Activated naive CD4-positive, alpha-beta T cell treated with anti-CD3 and anti-CD28 coated beads, Interleukin-2, amount 50 U/mL, for 24 hours (primary cell): ENCODE results near the gene RERE.

ENCODE experiments used
- H3K27ac Mint-ChIP-seq: one replicate; pipeline ENCODE4 v1.8.0; 2021; ENCODE audit warnings: mild to moderate bottlenecking, mixed read lengths
- H3K27me3 Mint-ChIP-seq: one replicate; pipeline ENCODE4 v1.8.0; 2021; ENCODE audit warnings: mixed read lengths
- H3K36me3 Mint-ChIP-seq: one replicate; pipeline ENCODE4 v1.8.0; 2021; ENCODE audit warnings: mixed read lengths
- H3K4me1 Mint-ChIP-seq: one replicate; pipeline ENCODE4 v1.8.0; 2021; ENCODE audit warnings: mixed read lengths
- H3K4me3 Mint-ChIP-seq: one replicate; pipeline ENCODE4 v1.8.0; 2021; ENCODE audit warnings: mild to moderate bottlenecking, mixed read lengths
- H3K9me3 Mint-ChIP-seq: one replicate; pipeline ENCODE4 v1.8.0; 2021; ENCODE audit warnings: mixed read lengths

Gene RERE

GRCh38 chr1:8652467-8653046, 164.9 kb downstream of the RERE start:
- Mint-ChIP-seq H3K4me3 (no peak overlapping the region), H3K9me3 (no peaks in the 10 kb centered on the region), H3K4me1 (peaks cover 30% of the 10 kb centered on the region), H3K27ac (peak overlapping the region; percentile 37), H3K27me3 (no peaks in the 10 kb centered on the region), H3K36me3 (peaks cover 15% of the 10 kb centered on the region)

GRCh38 chr1:8651962-8652361, 165.5 kb downstream of the RERE start:
- Mint-ChIP-seq H3K4me1 (peaks cover 36% of the 10 kb centered on the region), H3K27ac (peak overlapping the region; percentile 25), H3K4me3 (no peak overlapping the region), H3K9me3 (no peaks in the 10 kb centered on the region), H3K36me3 (peaks cover 15% of the 10 kb centered on the region), H3K27me3 (no peaks in the 10 kb centered on the region)

- Mint-ChIP-seq H3K36me3 (peaks cover 14% of the 10 kb centered on the region), H3K27me3 (no peaks in the 10 kb centered on the region), H3K27ac (peak overlapping the region; percentile 77), H3K4me3 (no peak overlapping the region), H3K9me3 (no peaks in the 10 kb centered on the region), H3K4me1 (peaks cover 37% of the 10 kb centered on the region)
Measured at GRCh38 chr1:8651236-8651890, 166.1 kb downstream of the RERE start.

GRCh38 chr1:8649875-8650274, 167.6 kb downstream of the RERE start:
- no peaks in the 10 kb centered on the region for H3K9me3 Mint-ChIP-seq
- H3K27ac Mint-ChIP-seq: no peak overlapping the region
- H3K4me3 Mint-ChIP-seq: no peak overlapping the region
- H3K36me3 Mint-ChIP-seq: peaks cover 10% of the 10 kb centered on the region
- peaks cover 37% of the 10 kb centered on the region for H3K4me1 Mint-ChIP-seq
- no peaks in the 10 kb centered on the region for H3K27me3 Mint-ChIP-seq

- no peak overlapping the region for H3K27ac Mint-ChIP-seq
- no peak overlapping the region for H3K4me3 Mint-ChIP-seq
- H3K27me3 Mint-ChIP-seq: no peaks in the 10 kb centered on the region
- peaks cover 10% of the 10 kb centered on the region for H3K36me3 Mint-ChIP-seq
- H3K9me3 Mint-ChIP-seq: no peaks in the 10 kb centered on the region
- H3K4me1 Mint-ChIP-seq: peaks cover 37% of the 10 kb centered on the region
Measured at GRCh38 chr1:8649027-8649426, 168.4 kb downstream of the RERE start.

GRCh38 chr1:8646996-8647395, 170.4 kb downstream of the RERE start:
- H3K36me3 Mint-ChIP-seq: peaks cover 8% of the 10 kb centered on the region
- no peaks in the 10 kb centered on the region for H3K27me3 Mint-ChIP-seq
- H3K9me3 Mint-ChIP-seq: no peaks in the 10 kb centered on the region
- H3K4me3 Mint-ChIP-seq: no peak overlapping the region
- peaks cover 30% of the 10 kb centered on the region for H3K4me1 Mint-ChIP-seq
- no peak overlapping the region for H3K27ac Mint-ChIP-seq

GRCh38 chr1:8646189-8646588, 171.3 kb downstream of the RERE start:
- H3K4me1 Mint-ChIP-seq: peaks cover 22% of the 10 kb centered on the region
- H3K27ac Mint-ChIP-seq: no peak overlapping the region
- peaks cover 8% of the 10 kb centered on the region for H3K36me3 Mint-ChIP-seq
- H3K9me3 Mint-ChIP-seq: no peaks in the 10 kb centered on the region
- H3K27me3 Mint-ChIP-seq: no peaks in the 10 kb centered on the region
- no peak overlapping the region for H3K4me3 Mint-ChIP-seq

- H3K27me3 Mint-ChIP-seq: no peaks in the 10 kb centered on the region
- peaks cover 14% of the 10 kb centered on the region for H3K4me1 Mint-ChIP-seq
- H3K9me3 Mint-ChIP-seq: no peaks in the 10 kb centered on the region
- H3K36me3 Mint-ChIP-seq: peaks cover 3% of the 10 kb centered on the region
- H3K27ac Mint-ChIP-seq: no peak overlapping the region
- no peak overlapping the region for H3K4me3 Mint-ChIP-seq
Measured at GRCh38 chr1:8643542-8644536, 173.6 kb downstream of the RERE start.

GRCh38 chr1:8642114-8642513, 175.3 kb downstream of the RERE start:
- peaks cover 2% of the 10 kb centered on the region for H3K36me3 Mint-ChIP-seq
- no peaks in the 10 kb centered on the region for H3K9me3 Mint-ChIP-seq
- H3K27me3 Mint-ChIP-seq: no peaks in the 10 kb centered on the region
- H3K4me1 Mint-ChIP-seq: peaks cover 3% of the 10 kb centered on the region
- no peak overlapping the region for H3K27ac Mint-ChIP-seq
- H3K4me3 Mint-ChIP-seq: no peak overlapping the region

- no peak overlapping the region for H3K4me3 Mint-ChIP-seq
- H3K36me3 Mint-ChIP-seq: peaks cover 2% of the 10 kb centered on the region
- no peaks in the 10 kb centered on the region for H3K4me1 Mint-ChIP-seq
- H3K27ac Mint-ChIP-seq: no peak overlapping the region
- no peaks in the 10 kb centered on the region for H3K9me3 Mint-ChIP-seq
- no peaks in the 10 kb centered on the region for H3K27me3 Mint-ChIP-seq
Measured at GRCh38 chr1:8641377-8641997, 176.0 kb downstream of the RERE start.

GRCh38 chr1:8640950-8641349, 176.5 kb downstream of the RERE start:
- Mint-ChIP-seq H3K27ac (no peak overlapping the region), H3K36me3 (peaks cover 2% of the 10 kb centered on the region), H3K27me3 (no peaks in the 10 kb centered on the region), H3K9me3 (no peaks in the 10 kb centered on the region), H3K4me3 (no peak overlapping the region), H3K4me1 (no peaks in the 10 kb centered on the region)

GRCh38 chr1:8639148-8639547, 178.3 kb downstream of the RERE start:
- Mint-ChIP-seq H3K9me3 (no peaks in the 10 kb centered on the region), H3K4me3 (no peak overlapping the region), H3K27me3 (no peaks in the 10 kb centered on the region), H3K36me3 (peaks cover 3% of the 10 kb centered on the region), H3K4me1 (peaks cover 2% of the 10 kb centered on the region), H3K27ac (peak overlapping the region; percentile 8)

- Mint-ChIP-seq H3K9me3 (no peaks in the 10 kb centered on the region), H3K4me3 (no peak overlapping the region), H3K36me3 (peaks cover 3% of the 10 kb centered on the region), H3K27ac (no peak overlapping the region), H3K27me3 (no peaks in the 10 kb centered on the region), H3K4me1 (peaks cover 42% of the 10 kb centered on the region)
Measured at GRCh38 chr1:8633741-8634501, 183.5 kb downstream of the RERE start.

GRCh38 chr1:8632102-8632501, 185.3 kb downstream of the RERE start:
- Mint-ChIP-seq H3K4me3 (no peak overlapping the region), H3K9me3 (no peaks in the 10 kb centered on the region), H3K27ac (peak overlapping the region; percentile 6), H3K4me1 (peaks cover 42% of the 10 kb centered on the region), H3K27me3 (no peaks in the 10 kb centered on the region), H3K36me3 (peaks cover 3% of the 10 kb centered on the region)

GRCh38 chr1:8631163-8631562, 186.3 kb downstream of the RERE start:
- H3K4me1 Mint-ChIP-seq: peaks cover 51% of the 10 kb centered on the region
- peaks cover 3% of the 10 kb centered on the region for H3K36me3 Mint-ChIP-seq
- H3K9me3 Mint-ChIP-seq: no peaks in the 10 kb centered on the region
- no peaks in the 10 kb centered on the region for H3K27me3 Mint-ChIP-seq
- no peak overlapping the region for H3K27ac Mint-ChIP-seq
- no peak overlapping the region for H3K4me3 Mint-ChIP-seq
